Measurements from ENCODE around the gene STUM.

Gene STUM

DNA sequence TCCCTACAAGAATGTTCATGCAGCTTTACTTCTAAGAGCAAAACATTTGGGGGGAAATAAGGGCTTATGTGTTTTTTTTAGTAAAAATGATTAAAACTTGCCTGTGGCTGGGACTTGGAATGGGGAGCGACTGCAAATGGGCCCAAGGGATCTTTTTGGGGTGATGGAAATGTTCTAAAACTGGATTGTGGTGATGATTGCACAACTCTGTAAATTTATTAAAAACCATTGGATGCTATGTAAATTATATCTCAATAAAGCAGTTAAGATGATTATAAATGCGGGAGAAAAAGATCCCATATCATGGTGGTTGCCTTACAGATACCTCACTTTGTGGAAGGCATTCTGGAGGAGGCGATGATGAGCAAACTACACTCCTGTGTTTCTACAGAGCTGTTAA is 30.2 kb upstream of the STUM start:
- H3K4me3 ChIP-seq: no peak overlapping the region
- DNase-seq (ENCODE audit: low spot score): no peak
- TF ChIP-seq, protein P1, sequence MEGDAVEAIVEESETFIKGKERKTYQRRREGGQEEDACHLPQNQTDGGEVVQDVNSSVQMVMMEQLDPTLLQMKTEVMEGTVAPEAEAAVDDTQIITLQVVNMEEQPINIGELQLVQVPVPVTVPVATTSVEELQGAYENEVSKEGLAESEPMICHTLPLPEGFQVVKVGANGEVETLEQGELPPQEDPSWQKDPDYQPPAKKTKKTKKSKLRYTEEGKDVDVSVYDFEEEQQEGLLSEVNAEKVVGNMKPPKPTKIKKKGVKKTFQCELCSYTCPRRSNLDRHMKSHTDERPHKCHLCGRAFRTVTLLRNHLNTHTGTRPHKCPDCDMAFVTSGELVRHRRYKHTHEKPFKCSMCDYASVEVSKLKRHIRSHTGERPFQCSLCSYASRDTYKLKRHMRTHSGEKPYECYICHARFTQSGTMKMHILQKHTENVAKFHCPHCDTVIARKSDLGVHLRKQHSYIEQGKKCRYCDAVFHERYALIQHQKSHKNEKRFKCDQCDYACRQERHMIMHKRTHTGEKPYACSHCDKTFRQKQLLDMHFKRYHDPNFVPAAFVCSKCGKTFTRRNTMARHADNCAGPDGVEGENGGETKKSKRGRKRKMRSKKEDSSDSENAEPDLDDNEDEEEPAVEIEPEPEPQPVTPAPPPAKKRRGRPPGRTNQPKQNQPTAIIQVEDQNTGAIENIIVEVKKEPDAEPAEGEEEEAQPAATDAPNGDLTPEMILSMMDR (IDR thresholded peaks at IDR 0.05): no peak
- H3K27ac ChIP-seq: no peak overlapping the region

DNA sequence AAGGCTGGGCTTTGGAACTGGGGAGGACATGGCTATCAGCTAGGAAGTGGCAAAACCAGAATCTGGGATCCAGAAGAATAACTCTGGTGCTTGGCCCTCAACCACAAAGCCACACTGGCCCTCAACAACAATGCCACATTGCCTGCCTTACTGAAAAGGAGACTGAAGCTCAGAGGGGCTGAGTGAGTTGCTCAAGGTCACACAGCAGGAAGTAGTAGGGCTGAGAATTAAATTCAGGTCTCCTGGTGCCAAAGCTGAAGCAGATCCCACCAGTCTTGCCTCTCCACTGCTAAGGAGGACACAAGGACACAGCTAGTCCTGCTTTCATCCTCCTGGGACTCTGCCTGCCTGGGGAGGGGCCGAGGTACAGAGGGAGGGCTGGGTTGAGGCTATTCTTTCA is 29.4 kb upstream of the STUM start:
- Histone ChIP-seq H3K27ac (no peak overlapping the region), H3K4me3 (no peak overlapping the region)
- TF ChIP-seq, protein P1 (IDR thresholded peaks at IDR 0.05): no peak
- no peak for DNase-seq (ENCODE audit: low spot score)

DNA sequence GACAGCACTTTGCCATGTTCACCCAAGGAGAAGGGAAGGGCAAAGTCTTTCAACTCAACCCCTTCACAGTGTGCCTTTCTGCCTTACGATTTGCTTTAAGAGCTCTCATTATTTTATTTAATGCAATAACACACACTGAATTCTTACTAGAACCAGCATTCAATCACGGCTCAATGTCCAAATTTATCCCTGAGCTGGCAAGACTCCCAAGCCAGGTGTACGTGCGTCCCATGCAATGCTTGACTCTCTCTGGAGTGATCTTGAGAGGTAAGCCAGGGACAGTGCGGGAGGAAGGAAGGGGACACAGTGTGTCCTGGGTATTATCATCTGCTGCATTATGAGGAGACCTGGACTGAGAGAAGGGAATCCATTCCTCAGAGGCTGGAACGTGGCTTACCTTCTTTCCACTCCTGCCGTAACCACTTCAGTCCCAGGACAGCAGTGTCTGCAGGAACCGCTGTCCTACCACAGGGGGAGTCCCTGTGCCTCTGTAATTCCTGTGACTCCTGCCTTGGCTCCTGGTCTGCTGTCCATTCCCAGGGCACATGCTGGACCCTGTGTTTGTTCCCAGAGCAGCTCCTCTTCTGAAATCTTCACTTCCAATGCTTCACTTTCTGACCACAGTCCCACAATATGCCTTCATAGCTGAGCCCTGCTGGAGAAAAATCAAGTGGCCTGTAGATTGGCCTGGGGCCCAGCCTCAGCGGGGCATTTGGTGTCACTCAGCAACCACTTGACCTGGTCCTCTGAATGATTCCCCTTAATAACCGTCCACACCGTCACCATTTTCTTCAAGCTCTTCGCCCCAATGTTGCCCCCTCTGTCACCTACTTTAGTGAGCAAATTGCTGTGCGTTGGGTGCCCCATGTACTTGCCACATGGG is 28.6 kb upstream of the STUM start:
- Histone ChIP-seq H3K27ac (no peak overlapping the region), H3K4me3 (no peak overlapping the region)
- TF ChIP-seq, protein P1 (IDR thresholded peaks at IDR 0.05): no peak
- DNase-seq (ENCODE audit: low spot score): peak; percentile 43

DNA sequence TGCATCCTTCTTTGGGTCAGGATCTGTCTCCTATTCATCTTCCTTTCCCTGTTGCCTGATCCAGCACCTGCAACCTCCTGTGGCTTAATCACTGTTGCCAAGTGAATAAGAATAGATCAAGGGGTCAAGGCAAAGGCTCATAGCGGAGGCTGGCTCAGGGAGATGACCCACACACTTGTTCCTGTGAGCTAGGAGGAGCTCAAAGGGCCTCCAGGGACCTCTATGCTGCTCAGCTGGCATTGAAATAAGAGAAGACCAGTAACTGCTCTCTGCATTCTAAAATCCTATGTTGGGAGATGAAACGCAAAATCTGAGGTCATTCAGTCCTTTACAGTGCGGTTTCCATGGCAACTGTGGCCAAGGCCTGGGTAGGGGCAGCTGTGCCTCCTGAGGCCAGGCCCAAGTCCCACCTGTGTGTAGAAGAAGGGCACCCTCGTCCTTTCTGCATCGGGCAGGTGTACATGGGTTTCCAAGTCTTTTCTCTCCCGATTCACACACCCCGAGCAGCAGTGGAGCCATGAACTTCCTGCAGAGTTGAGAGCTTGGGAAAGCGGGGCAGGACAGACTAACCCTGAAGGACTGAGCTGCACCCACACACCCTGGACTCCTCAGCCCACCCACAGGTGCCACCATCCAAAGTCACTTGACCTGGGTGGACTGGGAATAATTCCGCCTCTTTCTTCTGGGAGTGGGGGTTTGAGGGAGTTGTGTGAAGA is 27.8 kb upstream of the STUM start:
- TF ChIP-seq, protein P1 (IDR thresholded peaks at IDR 0.05): no peak
- no peak overlapping the region for H3K4me3 ChIP-seq
- peak; percentile 69 for DNase-seq (ENCODE audit: low spot score)
- no peak overlapping the region for H3K27ac ChIP-seq

DNA sequence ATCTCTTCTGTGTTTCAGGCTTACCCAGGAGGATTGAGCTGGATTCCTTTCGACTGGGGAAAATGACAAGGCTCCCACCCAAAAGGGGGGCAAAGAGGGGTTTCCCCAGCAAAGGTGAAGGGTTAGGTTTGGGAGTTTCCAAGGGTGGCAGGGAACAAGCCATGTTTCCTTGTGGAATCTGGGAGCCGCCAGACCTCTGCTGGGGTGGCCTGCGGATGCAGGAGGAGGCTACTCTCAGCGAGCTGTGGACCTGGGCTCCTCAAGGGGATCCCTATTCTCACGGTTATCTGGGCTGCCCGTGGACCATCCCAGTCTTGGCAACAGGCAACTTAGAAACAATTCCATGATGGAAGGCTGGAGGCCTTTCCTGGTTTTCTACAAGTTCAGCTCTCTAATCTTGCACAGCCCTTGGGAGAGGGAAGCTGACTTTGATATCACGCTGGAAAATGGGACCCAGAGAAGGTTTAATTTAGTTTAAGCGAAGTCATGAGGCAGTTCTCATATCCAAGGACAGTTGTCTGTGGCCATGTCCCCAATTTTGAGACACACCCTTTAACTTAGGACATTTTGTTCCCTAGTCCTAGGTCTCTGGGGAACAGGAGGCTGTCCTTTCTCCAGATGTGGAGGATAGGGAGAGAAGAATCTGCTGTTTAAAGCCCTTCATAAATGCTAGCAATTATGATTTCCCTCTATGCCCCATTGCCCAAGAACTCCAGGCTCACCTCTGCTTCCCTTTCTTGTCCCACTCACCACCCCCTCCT is 24.7 kb upstream of the STUM start:
- Histone ChIP-seq H3K27ac (no peak overlapping the region), H3K4me3 (no peak overlapping the region)
- TF ChIP-seq, protein P1 (IDR thresholded peaks at IDR 0.05): no peak
- DNase-seq (ENCODE audit: low spot score): peak; percentile 62

DNA sequence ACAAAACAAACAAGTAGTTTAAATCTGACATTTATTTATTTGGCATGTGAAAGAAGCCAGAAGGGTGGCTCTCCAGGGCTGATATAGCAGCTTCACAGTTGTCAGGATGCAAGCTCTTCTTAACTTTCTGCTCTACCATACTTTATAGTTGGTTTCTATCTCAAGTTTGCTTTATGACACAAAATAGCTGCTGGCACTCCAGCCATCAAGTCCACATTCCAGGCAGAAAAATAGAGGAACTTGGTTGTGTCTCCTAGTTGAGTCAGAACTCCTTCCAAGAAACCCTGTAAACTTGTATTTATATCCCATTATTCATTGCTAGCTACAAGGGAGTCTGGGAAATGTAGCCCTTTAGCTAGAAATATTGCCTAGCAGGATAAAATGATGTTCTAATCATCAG is 24.0 kb upstream of the STUM start:
- no peak overlapping the region for H3K4me3 ChIP-seq
- no peak for DNase-seq (ENCODE audit: low spot score)
- TF ChIP-seq, protein P1 (IDR thresholded peaks at IDR 0.05): no peak
- no peak overlapping the region for H3K27ac ChIP-seq

All from coronary artery (tissue), 2 donors.